Lower leg skin (tissue), 4 donors: ENCODE data around the gene NCOR2. TPM values are rescaled to one million over a fixed set of nuclear protein-coding genes. Genes with fewer than 3 reads are reported as not detected.
A peak's percentile ranks its signal among the peaks of the same experiment; 100 is the strongest.

ENCODE experiments used
- DNase-seq, 2 donors: peaks; one replicate each; pipeline ENCODE4 v3.0.0-alpha.2; 2019; ENCODE audit warnings: low spot score in 2 of 2
- H3K4me3 ChIP-seq: fragments of 200-600 bp; sonication (generic); 2 replicates; pipeline ENCODE4 v1.5.1; 2017; ENCODE audit warnings: mild to moderate bottlenecking, low read depth; ENCODE audit not compliant: poor library complexity, severe bottlenecking
- POLR2A ChIP-seq, 2 donors: fragments of 450-650 bp; IDR thresholded peaks; one replicate each; pipeline ENCODE4 v1.6.1; 2016 to 2017; ENCODE audit warnings: antibody characterized with exemption in 2 of 2, mild to moderate bottlenecking in 1 of 2, moderate library complexity in 1 of 2
- WGBS, 2 donors: methylation state at CpG; one replicate each; pipeline ENCODE4 v1.1.5; 2018; 5-methylcytosine and 5-hydroxymethylcytosine counted together
- intact Hi-C: fragments of 100-400 bp; cut with DNase I; formaldehyde crosslinking; loops from one replicate; pipeline ENCODE4 v1.15.0; 2023; ENCODE audit warnings: low total_unique reads
- total RNA-seq, 4 donors: library from RNA; depleted of rRNA; stranded (reverse); fragments of >200 nt; gene quantifications; one replicate each; pipeline ENCODE4 v1.1.0, GENCODE V29; 2016
- TF ChIP-seq, protein P1 (sequence below), 3 donors: fragments of 450-650 bp; IDR thresholded peaks; one replicate each; pipeline ENCODE4 v1.5.1; 2016; ENCODE audit warnings: antibody characterized with exemption in 3 of 3, mild to moderate bottlenecking in 3 of 3, moderate library complexity in 2 of 3

NCOR2 gene
- total RNA-seq, 4 donors from 2014 or later, result 92.1 to 262 (median 137) TPM

DNA sequence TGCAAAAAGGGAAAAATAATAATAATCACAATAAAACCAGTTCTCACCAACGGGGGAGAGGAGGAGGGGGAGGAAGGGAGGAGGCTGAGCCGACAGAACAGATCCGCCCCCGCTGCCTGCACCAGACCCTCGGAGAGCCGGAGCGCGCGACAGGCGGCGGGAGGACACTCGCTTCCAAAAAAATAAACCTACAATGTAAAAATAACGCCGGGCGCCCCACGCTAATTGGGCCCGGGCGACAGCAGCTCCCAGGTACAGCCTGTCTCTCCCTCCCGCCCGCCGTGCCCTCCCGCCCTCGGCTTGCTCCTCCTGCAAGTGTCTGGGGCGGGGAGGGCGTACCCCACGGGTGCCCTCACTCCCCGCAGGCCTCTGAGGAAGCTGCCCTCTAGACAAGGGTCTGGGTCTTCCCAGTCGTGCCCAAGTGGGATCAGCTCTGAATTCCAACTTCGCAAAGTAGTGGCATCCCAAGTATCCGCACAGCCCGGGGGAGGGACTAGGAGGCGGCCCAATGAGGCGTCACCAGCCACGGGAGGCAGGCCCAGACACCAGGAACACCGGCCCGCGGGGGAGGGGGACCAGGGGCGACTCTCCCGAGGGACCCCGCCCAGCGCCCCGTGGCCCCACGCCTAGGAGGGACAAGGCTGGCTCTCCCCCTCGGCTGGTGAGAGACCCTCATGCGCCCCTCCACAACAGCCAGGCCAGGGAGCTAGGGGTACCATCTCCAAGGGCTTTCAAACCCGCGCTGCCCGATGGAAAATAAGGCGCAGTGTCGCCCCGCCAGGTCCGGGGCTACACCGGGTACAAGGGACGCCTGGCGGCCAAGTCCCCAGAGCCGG is 1.0 kb downstream of the NCOR2 start:
- peak; percentile 91 to 98 for DNase-seq
- TF ChIP-seq POLR2A (IDR thresholded peaks at IDR 0.05), result no peak
- TF ChIP-seq, protein P1, sequence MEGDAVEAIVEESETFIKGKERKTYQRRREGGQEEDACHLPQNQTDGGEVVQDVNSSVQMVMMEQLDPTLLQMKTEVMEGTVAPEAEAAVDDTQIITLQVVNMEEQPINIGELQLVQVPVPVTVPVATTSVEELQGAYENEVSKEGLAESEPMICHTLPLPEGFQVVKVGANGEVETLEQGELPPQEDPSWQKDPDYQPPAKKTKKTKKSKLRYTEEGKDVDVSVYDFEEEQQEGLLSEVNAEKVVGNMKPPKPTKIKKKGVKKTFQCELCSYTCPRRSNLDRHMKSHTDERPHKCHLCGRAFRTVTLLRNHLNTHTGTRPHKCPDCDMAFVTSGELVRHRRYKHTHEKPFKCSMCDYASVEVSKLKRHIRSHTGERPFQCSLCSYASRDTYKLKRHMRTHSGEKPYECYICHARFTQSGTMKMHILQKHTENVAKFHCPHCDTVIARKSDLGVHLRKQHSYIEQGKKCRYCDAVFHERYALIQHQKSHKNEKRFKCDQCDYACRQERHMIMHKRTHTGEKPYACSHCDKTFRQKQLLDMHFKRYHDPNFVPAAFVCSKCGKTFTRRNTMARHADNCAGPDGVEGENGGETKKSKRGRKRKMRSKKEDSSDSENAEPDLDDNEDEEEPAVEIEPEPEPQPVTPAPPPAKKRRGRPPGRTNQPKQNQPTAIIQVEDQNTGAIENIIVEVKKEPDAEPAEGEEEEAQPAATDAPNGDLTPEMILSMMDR (IDR thresholded peaks at IDR 0.05), result no peak
- intact Hi-C loops, result loop anchor here (10.0 kb wide), 2 partner anchors 52 to 198 kb away; no protein-coding TSS in a partner anchor
- 1% methylated on average over 31 to 36 of the region's 56 CpGs for WGBS, 2 donors
- H3K4me3 ChIP-seq, result peak overlapping the region; percentile 87

- peak overlapping the region; percentile 87 for H3K4me3 ChIP-seq
- 4 to 5% methylated on average over 14 of the region's 14 CpGs for WGBS, 2 donors
- intact Hi-C loops, result loop anchor here (10.0 kb wide), 2 partner anchors 51 to 199 kb away; no protein-coding TSS in a partner anchor
- TF ChIP-seq, protein P1 (IDR thresholded peaks at IDR 0.05), result no peak
- TF ChIP-seq POLR2A (IDR thresholded peaks at IDR 0.05), result no peak
- no peak for DNase-seq
These were observed 1.7 kb downstream of the NCOR2 start for GRCh38 chr12:124565656-124566160.

GRCh38 chr12:124564971-124565491 is 2.4 kb downstream of the NCOR2 start:
- WGBS, 2 donors, result 30 to 49% methylated on average over 7 to 19 of the region's 19 CpGs
- intact Hi-C loops, result loop anchor here (10.0 kb wide), 2 partner anchors 50 to 200 kb away; no protein-coding TSS in a partner anchor
- DNase-seq, result no peak
- no peak overlapping the region for H3K4me3 ChIP-seq
- TF ChIP-seq, protein P1 (IDR thresholded peaks at IDR 0.05), result no peak
- TF ChIP-seq POLR2A (IDR thresholded peaks at IDR 0.05), result no peak

DNA sequence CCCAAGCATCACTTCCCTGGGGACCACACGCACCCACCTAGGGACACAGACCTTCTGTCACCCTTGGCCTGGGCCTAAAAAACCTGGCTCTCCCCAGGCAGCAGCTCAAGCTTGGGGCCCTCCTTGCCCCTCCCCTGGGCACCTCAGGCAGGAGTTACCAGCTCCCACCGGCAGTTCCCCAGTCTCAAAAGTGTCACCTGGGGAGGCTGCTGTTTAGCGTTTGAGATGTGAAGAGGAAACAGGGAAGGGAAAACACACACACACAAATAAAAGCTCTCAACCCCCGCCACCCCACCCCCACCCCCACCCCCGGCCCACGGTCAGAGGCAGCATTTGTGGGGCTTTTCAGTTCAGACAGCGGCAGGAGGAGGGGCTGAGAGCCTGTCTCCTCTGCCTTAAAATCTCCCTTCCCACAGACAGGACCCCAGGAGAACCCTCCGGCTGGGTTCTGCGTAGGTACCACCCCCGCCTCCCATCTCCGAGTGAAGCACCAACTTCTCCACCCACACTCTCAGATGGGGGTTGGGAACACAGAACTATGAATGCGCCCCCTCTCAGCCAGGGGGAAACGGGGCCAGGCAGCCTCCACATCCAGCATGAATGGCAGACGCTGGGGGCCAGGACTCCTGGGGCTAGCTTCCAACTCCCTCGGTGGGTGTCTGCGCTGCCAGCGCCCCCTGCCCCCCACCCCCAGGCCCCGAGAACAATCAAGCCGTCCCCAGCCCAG is 3.0 kb downstream of the NCOR2 start:
- DNase-seq, result no peak
- TF ChIP-seq, protein P1 (IDR thresholded peaks at IDR 0.05), result no peak
- TF ChIP-seq POLR2A (IDR thresholded peaks at IDR 0.05), result no peak
- H3K4me3 ChIP-seq, result no peak overlapping the region
- WGBS, 2 donors, result 25 to 28% methylated on average over 18 to 19 of the region's 19 CpGs
- intact Hi-C loops, result loop anchor here (10.0 kb wide), 2 partner anchors 50 to 200 kb away; no protein-coding TSS in a partner anchor

DNA sequence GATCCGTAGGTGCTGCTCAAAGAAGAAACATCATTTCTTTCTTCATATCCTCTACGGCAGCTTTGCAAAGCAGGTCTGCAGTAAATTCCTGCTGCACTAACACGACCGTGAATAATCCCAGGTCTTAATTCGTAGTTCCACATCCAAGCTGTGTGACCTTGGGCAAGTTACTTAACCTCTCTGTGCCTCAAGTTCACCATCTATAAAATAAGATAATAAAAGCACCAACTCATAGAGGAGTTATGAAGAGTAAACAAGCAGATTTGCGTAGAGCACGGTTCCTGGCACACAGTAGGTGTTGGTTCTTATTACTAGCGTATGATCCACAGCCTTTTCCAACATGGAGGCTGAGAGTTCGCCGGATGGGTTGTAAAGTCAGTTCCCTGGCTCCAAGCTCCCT is 3.6 kb downstream of the NCOR2 start:
- intact Hi-C loops, result loop anchor here (10.0 kb wide), 2 partner anchors 49 to 201 kb away; no protein-coding TSS in a partner anchor
- H3K4me3 ChIP-seq, result no peak overlapping the region
- 72 to 75% methylated on average over 10 of the region's 10 CpGs for WGBS, 2 donors
- no peak for DNase-seq
- no peak for TF ChIP-seq POLR2A (IDR thresholded peaks at IDR 0.05)
- TF ChIP-seq, protein P1 (IDR thresholded peaks at IDR 0.05), result no peak
